H1 (cell line): ENCODE measurements around the gene SEC31A. TPM values are rescaled to one million over a fixed set of nuclear protein-coding genes. Genes with fewer than 3 reads are reported as not detected.

Experiments used
- CHD1 ChIP-seq: IDR thresholded peaks from 2 replicates; pipeline ENCODE4 v1.6.1; 2012; ENCODE audit warnings: low read depth, low read length, improper control_type of control experiment
- CHD2 ChIP-seq: IDR thresholded peaks from 2 replicates; pipeline ENCODE4 v1.6.1; 2012; ENCODE audit warnings: low read length, improper control_type of control experiment
- CREB1 ChIP-seq: IDR thresholded peaks from 2 replicates; pipeline ENCODE4 v1.6.1; 2012; ENCODE audit warnings: inconsistent platforms
- HDAC6 ChIP-seq: IDR thresholded peaks from one replicate; pipeline ENCODE4 v1.7.1; 2012; ENCODE audit warnings: low read depth, mild to moderate bottlenecking, inconsistent platforms, low read length, moderate library complexity
- NRF1 ChIP-seq: IDR thresholded peaks from 2 replicates; pipeline ENCODE4 v1.6.1; 2011; ENCODE audit warnings: mild to moderate bottlenecking, low read depth, low read length, improper control_type of control experiment
- POU5F1 ChIP-seq: IDR thresholded peaks from 2 replicates; pipeline ENCODE4 v1.6.1; 2011; ENCODE audit warnings: low read depth, mild to moderate bottlenecking, low read length, moderate library complexity
- RBBP5 ChIP-seq: IDR thresholded peaks from 2 replicates; pipeline ENCODE4 v1.7.1; 2012; ENCODE audit warnings: low read depth, mild to moderate bottlenecking, inconsistent platforms, low read length, moderate library complexity, borderline replicate concordance
- polyA plus RNA-seq, 7 experiments: library from polyadenylated mRNA; depleted of rRNA in 3 of 7; stranded (reverse) in 5 of 7; unstranded in 2 of 7; fragments of >200 nt in 5 of 7; fragments of 200-250 nt in 2 of 7; gene quantifications; 1 replicate in 5 of 7; 2 replicates in 1 of 7; 4 replicates in 1 of 7; pipeline versions ENCODE4 v1.2.1 to v1.2.3, GENCODE V29; 2011 to 2013; ENCODE audit warnings: missing spikeins in 2 of 7, mixed read lengths in 2 of 7
- total RNA-seq: library from RNA; stranded (reverse); fragmentation: NEBNext Ultra II Directional; extraction: Animal tissue kit (Norgen Biotek cat#: 25700); gene quantifications from 2 replicates; pipeline ENCODE4 v1.2.1, GENCODE V29; 2021

The SEC31A gene
- total and polyA plus RNA-seq, 2 of the 8 experiments (the other 6 are each of a cell fraction or from before 2014, with no cell fraction given) = 112 to 125 TPM

GRCh38 chr4:82864336-82864979 is 26.5 kb downstream of the SEC31A start (continued):
- TF ChIP-seq CHD1 (no peak), HDAC6 (no peak), CHD2 (no peak), CREB1 (no peak), NRF1 (no peak), RBBP5 (no peak), POU5F1 (no peak)
